ENCODE results near the gene FBF1. TPM values are rescaled to one million over a fixed set of nuclear protein-coding genes. Genes with fewer than 3 reads are reported as not detected.

FBF1 gene
- total RNA-seq, 2 donors from 2014 or later = 2.6 to 4.2 TPM

DNA sequence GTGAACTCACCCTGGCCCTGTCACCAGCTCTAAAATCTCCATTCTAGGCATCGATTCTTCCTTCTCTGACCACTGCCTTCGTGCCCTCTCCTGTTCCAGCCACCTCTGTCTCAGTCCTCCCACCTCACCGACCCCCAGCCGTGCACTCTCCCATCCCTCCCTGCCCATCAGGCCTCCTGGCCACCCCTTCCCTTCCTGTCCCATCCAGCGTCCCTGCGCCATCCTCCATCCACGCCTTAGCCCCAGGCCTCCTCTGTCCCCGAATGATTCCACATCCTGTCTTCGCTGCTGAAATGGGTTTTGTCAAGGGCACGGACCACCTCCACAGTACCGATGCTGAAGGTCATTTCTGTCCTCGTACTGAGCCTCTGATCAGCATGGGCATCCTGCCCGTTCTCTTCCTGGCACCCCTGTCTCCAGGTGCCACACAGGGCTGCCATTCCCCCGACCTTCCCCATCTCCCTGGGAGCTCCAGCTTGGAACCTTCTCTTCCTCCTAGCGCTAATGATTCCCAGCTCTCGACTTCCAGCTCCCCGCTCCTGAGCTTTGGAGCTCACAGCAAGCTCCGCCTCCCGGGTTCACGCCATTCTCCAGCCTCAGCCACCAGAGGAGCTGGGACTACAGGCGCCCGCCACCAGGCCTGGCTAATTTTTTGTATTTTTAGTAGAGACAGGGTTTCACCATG is 46.7 kb downstream of the FBF1 start:
- Histone ChIP-seq H3K4me3 (no peak overlapping the region), H3K9me3 (no peaks in the 10 kb centered on the region), H3K27ac (peak overlapping the region in 1 of 4 donors; percentile 97), H3K27me3 (no peaks in the 10 kb centered on the region), H3K36me3 (replicated peaks in 1 of 2; ENCODE audit: insufficient read depth in 1 of 2, low read depth in 2 of 2) (peaks cover 0 to 8% of the 10 kb centered on the region in 2 donors), H3K4me1 (peaks cover 29% of the 10 kb centered on the region)
- WGBS, 2 donors = 69 to 82% methylated on average over 22 of the region's 22 CpGs
- TF ChIP-seq POLR2A (IDR thresholded peaks at IDR 0.05) = no peak
- TF ChIP-seq, protein P1, sequence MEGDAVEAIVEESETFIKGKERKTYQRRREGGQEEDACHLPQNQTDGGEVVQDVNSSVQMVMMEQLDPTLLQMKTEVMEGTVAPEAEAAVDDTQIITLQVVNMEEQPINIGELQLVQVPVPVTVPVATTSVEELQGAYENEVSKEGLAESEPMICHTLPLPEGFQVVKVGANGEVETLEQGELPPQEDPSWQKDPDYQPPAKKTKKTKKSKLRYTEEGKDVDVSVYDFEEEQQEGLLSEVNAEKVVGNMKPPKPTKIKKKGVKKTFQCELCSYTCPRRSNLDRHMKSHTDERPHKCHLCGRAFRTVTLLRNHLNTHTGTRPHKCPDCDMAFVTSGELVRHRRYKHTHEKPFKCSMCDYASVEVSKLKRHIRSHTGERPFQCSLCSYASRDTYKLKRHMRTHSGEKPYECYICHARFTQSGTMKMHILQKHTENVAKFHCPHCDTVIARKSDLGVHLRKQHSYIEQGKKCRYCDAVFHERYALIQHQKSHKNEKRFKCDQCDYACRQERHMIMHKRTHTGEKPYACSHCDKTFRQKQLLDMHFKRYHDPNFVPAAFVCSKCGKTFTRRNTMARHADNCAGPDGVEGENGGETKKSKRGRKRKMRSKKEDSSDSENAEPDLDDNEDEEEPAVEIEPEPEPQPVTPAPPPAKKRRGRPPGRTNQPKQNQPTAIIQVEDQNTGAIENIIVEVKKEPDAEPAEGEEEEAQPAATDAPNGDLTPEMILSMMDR (IDR thresholded peaks at IDR 0.05) = no peak
- ATAC-seq (no peak), DNase-seq (no peak)
- intact Hi-C loops (cut with DNase I) = no loop called here

DNA sequence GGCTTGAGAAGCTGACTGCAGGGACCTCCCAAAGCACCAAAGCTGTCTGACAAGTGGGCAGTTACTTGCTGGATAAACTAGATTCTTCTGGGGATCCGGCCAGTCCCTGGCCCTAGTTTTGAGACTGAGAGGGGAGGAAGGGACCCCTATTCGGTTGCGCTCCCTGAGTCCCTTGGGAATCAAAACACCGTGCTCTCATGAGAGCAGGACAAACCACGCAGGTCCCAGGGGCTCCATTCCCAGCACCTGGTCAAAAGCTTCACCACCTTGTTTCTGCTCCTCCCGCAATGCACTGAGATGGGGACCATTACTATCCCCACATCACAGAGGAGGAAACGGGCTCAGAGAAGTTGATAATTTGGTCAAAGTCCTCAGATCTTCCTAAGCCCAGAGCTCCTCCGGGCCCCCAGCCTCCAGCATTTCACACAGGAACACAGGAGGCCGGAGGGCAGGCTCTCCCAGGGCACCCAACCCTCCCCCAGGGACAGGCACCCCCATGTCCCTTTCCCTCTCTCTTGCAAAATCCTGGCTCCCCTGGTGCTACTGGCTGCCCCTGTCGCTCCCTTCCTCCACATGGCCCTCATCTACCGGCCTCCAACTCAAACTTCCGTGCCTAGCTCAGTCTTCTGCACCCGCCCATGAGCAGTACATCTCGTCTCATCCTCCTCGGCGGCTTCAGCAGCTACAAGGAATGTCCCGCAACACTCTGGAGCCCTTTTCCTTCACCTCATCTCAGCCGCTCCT is 47.4 kb downstream of the FBF1 start:
- H3K27me3 ChIP-seq = no peaks in the 10 kb centered on the region
- intact Hi-C loops (cut with DNase I) = no loop called here
- DNase-seq (no peak), ATAC-seq (no peak)
- TF ChIP-seq, protein P1 (IDR thresholded peaks at IDR 0.05) = no peak
- no peak for TF ChIP-seq POLR2A (IDR thresholded peaks at IDR 0.05)
- no peaks in the 10 kb centered on the region for H3K9me3 ChIP-seq
- peaks cover 0 to 3% of the 10 kb centered on the region in 2 donors for H3K36me3 ChIP-seq (replicated peaks in 1 of 2; ENCODE audit: insufficient read depth in 1 of 2, low read depth in 2 of 2)
- H3K4me3 ChIP-seq = no peak overlapping the region
- peaks cover 29% of the 10 kb centered on the region for H3K4me1 ChIP-seq
- H3K27ac ChIP-seq = no peak overlapping the region
- WGBS, 2 donors = 88 to 90% methylated on average over 13 to 18 of the region's 18 CpGs

DNA sequence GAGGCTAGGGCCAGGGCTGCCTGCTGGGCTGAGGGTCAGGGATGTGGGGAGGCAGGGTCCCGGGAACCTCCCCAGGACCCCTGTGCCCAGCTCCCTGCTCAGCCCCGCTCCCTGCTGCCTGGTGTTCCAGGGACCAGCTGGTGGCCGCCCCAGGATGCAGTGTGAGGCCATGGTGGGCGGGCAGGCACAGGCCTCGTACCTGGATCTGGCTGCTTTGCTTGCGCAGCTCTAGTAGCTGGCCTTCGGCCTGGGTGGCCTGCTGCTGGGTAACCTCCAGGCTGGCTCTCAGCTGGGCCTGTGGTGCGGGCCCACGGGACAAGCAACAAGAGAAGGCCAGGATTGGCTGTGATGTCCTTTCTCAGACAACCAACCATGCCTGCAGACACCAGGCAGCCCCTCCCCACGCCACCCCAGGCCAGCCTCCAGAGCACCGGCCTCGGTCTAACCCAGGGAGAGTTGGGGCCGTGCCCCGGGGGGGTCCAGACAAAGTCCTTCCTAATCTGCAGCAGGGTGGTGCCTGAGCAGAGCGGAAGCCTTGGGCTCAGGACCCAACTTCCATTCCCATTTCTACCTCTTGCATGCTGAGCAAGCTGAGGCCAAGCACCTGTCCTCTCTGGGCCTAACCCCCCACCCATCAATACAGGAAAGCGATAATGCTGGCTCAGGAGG is 48.2 kb downstream of the FBF1 start:
- peaks cover 29% of the 10 kb centered on the region for H3K4me1 ChIP-seq
- WGBS, 2 donors = 90 to 92% methylated on average over 5 to 14 of the region's 16 CpGs
- no peak overlapping the region for H3K4me3 ChIP-seq
- H3K9me3 ChIP-seq = no peaks in the 10 kb centered on the region
- DNase-seq (no peak), ATAC-seq (no peak)
- no peak overlapping the region for H3K27ac ChIP-seq
- TF ChIP-seq, protein P1 (IDR thresholded peaks at IDR 0.05) = no peak
- TF ChIP-seq POLR2A (IDR thresholded peaks at IDR 0.05) = no peak
- peaks cover 0 to 3% of the 10 kb centered on the region in 2 donors for H3K36me3 ChIP-seq (replicated peaks in 1 of 2; ENCODE audit: insufficient read depth in 1 of 2, low read depth in 2 of 2)
- H3K27me3 ChIP-seq = no peaks in the 10 kb centered on the region
- intact Hi-C loops (cut with DNase I) = no loop called here

DNA sequence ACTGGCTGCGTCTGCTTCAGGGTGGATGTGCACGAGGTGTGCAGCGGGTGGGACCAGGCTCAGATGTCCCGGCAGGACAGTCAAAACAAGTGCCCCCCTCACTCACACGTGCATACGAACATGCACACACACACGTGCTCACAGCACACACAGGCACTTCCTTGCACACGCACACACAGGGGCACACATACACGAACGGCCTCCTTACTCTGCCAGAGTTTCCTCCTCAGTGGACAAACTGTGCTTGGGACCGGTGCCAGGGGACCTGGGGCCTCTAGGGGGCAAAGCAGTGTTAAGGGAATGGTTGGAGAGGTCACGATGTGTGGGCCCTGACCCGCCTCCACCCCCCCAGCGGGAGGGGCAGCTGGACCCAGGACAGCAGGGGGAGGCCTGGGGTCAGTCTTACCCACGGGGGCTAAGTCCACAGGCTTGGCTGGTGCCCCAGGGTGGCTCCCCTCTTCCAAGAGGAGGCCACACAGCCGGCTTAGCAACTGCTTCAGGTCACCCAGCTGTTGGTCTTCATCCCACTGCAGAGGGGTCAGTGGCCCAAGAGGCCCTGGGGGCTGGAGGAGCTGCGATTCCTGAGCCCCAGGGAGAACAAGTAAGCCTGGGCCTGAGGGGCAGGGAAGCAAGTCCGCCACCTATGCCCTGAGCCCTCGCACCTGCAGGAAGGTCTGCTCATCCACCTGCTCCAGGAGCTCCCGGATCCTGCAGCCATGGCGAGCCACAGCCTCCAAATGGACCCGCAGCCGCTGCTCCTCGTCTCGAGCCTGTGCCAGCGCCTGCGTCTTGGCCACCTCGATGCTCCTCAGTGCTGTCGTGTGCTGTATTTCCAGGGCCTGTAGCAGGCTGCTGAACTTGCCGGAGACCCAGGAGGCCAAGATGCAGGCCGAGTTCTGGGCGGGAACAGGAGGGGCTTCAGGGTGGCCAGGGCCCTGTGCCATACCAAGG is 49.0 kb downstream of the FBF1 start:
- ATAC-seq = no peak
- no peaks in the 10 kb centered on the region for H3K27me3 ChIP-seq
- H3K27ac ChIP-seq = no peak overlapping the region
- TF ChIP-seq, protein P1 (IDR thresholded peaks at IDR 0.05) = no peak
- no peak for TF ChIP-seq POLR2A (IDR thresholded peaks at IDR 0.05)
- no peak for DNase-seq
- no peaks in the 10 kb centered on the region for H3K9me3 ChIP-seq
- 89 to 91% methylated on average over 24 to 32 of the region's 32 CpGs for WGBS, 2 donors
- H3K4me1 ChIP-seq = peaks cover 23% of the 10 kb centered on the region
- intact Hi-C loops (cut with DNase I) = no loop called here
- peaks cover 0 to 3% of the 10 kb centered on the region in 2 donors for H3K36me3 ChIP-seq (replicated peaks in 1 of 2; ENCODE audit: insufficient read depth in 1 of 2, low read depth in 2 of 2)
- no peak overlapping the region for H3K4me3 ChIP-seq
